Stomach (tissue), 9 donors: ENCODE results near the gene POTEJ. TPM values are rescaled to one million over a fixed set of nuclear protein-coding genes. Genes with fewer than 3 reads are reported as not detected.
"Not testable (repeated sequence)": the region's sequence is repeated elsewhere in the genome, so short reads cannot be mapped to it uniquely, and the experiment has no call there.

Experiments used
- DNase-seq, 2 donors: peaks; one replicate each; pipeline versions ENCODE4 v3.0.0 to v3.0.0-alpha.2; 2013 to 2019
- H3K27ac ChIP-seq, 5 donors: fragments of 200-600 bp in 4 of 5; sonication (generic) in 4 of 5; one replicate each; pipeline ENCODE4 v1.5.1; 2013 to 2019; ENCODE audit warnings: mild to moderate bottlenecking in 1 of 5, moderate library complexity in 1 of 5
- H3K27me3 ChIP-seq, 3 donors: fragments of 200-600 bp; sonication (generic); one replicate each; pipeline ENCODE4 v1.5.1; 2017 to 2019; ENCODE audit warnings: mixed run types in 1 of 3
- H3K36me3 ChIP-seq, 4 donors: fragments of 200-600 bp; sonication (generic); 1 replicate in 3 of 4; 2 replicates in 1 of 4; pipeline ENCODE4 v1.5.1; 2016 to 2019
- H3K4me1 ChIP-seq, 4 donors: fragments of 200-600 bp; sonication (generic); one replicate each; pipeline ENCODE4 v1.5.1; 2016 to 2019
- H3K4me3 ChIP-seq, 4 donors: fragments of 200-600 bp; sonication (generic) in 3 of 4; one replicate each; pipeline ENCODE4 v1.5.1; 2016 to 2019; ENCODE audit warnings: mild to moderate bottlenecking in 1 of 4
- H3K9me3 ChIP-seq, 4 donors: fragments of 200-600 bp; sonication (generic); one replicate each; pipeline ENCODE4 v1.5.1; 2016 to 2019
- WGBS, 5 donors: extraction: QIAGEN DNeasy Blood & Tissue Kit in 3 of 5; methylation state at CpG; one replicate each; pipeline versions ENCODE4 v1.1.5 to v1.1.7; 2013 to 2018; 5-methylcytosine and 5-hydroxymethylcytosine counted together
- intact Hi-C: fragments of 100-400 bp; cut with DNase I; formaldehyde crosslinking; loops from one replicate; pipeline ENCODE4 v1.15.1; 2023; ENCODE audit warnings: low total_unique reads
- polyA plus RNA-seq, 3 donors: library from polyadenylated mRNA; stranded (reverse); fragments of 200-250 nt; gene quantifications; one replicate each; pipeline ENCODE4 v1.2.3, GENCODE V29; 2013
- total RNA-seq, 5 donors: library from RNA; depleted of rRNA; stranded (reverse); fragments of >200 nt; gene quantifications; one replicate each; pipeline versions ENCODE4 v1.1.0 to v1.2.3, GENCODE V29; 2014 to 2016
- donor health status: healthy with polysubstance abuse.
- donor health status: Bipolar disorder and iron deficiency.
- donor health status: healthy.

The POTEJ gene
- total and polyA plus RNA-seq, 8 donors = 0.87 to 4.9 (median 0.92) TPM; not detected in 5

DNA sequence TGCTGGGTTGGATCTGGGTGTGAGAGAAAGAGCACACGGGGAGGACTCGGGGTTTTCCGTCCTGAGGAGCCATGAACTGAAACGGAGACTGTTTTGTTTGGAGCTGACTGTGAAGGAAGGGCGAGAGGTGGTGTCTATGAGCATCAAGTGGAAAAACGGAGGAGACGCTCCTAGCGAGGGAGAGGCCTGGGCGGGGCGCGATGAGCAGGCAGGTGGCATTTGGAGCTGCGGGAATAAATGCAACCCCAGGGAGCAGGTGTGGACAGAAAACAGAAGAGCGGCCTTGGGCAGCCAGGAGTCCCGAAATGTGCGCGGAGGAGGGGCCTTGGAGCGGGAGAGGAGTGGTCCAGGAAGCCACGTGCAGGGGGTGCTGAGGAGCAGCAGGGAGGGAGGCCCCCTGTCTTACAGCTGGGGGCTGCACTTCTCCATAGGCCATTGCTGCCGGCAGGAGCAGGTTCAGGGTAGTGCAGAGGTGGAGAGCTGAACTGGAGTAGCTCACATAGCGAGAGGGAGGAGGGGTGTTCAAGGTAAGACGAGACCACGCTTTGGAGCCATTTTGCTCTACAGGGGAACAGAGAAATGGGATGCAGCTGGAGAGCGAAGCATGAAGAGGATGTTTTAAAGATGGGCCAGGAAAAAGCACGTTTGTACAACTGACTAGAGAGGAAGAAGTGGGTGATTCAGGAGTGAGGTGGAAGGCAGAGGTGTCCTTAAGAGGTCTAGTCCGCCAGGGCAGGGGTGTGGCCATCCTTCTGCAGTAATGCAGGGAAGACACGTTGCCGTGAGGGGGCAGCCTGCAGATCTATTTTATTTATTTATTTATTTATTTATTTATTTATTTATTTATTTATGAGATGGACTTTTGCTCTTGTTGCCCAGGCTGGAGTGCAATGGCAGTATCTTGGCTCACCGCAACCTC lies 2.0 kb upstream of the POTEJ start:
- H3K27me3 ChIP-seq, intact Hi-C loops, H3K4me3 ChIP-seq, H3K9me3 ChIP-seq, H3K4me1 ChIP-seq, DNase-seq, H3K27ac ChIP-seq, H3K36me3 ChIP-seq: not testable (repeated sequence)
- 64 to 76% (median 72%) methylated on average over 3 to 8 of the region's 28 CpGs for WGBS, 5 donors

DNA sequence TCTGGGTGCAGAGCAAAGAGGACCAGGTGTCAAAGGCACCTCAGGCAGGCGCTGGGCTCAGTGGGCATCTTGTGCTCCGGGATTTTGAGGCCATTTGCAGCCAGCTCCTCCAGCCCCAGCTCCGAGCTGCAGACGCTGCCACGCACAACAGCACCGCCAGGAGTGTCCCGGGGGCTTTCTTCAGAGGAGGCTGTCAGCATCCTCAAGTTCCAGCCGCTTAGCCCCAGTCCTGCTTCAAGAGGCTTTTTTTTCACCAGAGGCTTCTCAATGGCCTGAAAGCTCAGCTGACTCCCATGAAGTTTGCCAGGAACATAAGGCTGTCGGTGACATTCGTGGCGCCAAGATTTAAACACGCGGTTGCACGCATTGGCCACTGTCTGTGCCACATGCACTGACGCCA lies 754 bp upstream of the POTEJ start:
- intact Hi-C loops, DNase-seq, H3K9me3 ChIP-seq, H3K4me1 ChIP-seq, H3K27me3 ChIP-seq, H3K4me3 ChIP-seq, H3K36me3 ChIP-seq, H3K27ac ChIP-seq: not testable (repeated sequence)
- WGBS, 5 donors = 91 to 96% (median 95%) methylated on average over 8 to 13 of the region's 15 CpGs

DNA sequence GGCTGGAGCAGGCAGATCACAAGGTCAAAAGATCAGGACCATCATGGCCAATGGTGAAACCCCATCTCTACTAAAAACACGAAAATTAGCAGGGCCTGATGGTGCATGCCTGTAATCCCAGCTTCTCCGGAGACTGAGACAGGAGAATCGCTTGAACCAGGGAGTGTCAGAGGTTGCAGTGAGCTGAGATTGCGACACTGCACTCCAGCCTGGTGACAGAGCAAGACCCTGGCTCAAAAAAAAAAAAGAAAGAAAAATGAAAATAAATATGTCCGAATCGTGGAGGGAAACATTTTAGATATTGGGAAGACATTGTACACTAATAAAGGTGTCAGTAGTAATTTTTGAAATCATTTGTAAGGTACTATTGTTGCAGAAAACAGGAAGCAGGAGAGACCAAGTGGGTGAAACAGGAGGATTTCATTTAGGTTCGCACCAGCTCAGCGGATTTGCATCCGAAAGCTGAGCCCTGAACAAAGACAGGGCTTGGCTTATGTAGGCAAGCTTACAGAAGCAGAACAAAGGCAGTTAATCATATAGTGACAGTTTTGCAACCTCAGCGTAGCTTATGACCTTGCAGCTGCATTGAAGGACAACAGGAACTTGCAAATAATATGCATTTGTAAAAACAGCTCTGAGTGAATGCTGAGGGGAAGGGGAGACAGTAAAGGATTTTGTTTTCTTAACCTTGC lies 17.7 kb downstream of the POTEJ start:
- DNase-seq, intact Hi-C loops, H3K36me3 ChIP-seq, H3K27ac ChIP-seq, H3K4me3 ChIP-seq, H3K9me3 ChIP-seq, H3K27me3 ChIP-seq, H3K4me1 ChIP-seq: not testable (repeated sequence)
- WGBS, 5 donors = 78 to 89% (median 84%) methylated on average over 8 to 9 of the region's 10 CpGs

DNA sequence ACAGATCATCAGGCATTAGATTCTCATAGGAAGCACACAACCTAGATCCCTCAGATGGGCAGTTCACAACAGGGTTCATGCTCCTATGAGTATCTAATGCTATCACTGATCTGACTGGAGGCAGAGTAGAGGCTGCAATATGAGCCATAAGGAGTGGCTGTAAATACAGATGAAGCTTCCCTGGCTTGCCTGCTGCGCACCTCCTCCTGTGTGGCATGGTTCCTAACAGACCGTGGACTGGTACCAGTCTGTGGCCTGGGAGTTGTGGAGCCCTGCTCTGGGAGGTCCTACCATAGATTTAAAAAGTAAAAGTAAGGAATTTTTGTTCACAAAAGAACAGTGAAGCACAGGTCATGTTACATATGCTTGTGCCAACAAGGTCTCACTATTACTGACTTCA lies 27.7 kb downstream of the POTEJ start:
- H3K4me3 ChIP-seq, H3K27ac ChIP-seq, H3K27me3 ChIP-seq, intact Hi-C loops, DNase-seq, H3K9me3 ChIP-seq, H3K36me3 ChIP-seq, H3K4me1 ChIP-seq: not testable (repeated sequence)
- 64 to 76% (median 70%) methylated on average over 2 of the region's 2 CpGs; no CpG with 5 or more reads in 1 of the 5 donors for WGBS, 5 donors

DNA sequence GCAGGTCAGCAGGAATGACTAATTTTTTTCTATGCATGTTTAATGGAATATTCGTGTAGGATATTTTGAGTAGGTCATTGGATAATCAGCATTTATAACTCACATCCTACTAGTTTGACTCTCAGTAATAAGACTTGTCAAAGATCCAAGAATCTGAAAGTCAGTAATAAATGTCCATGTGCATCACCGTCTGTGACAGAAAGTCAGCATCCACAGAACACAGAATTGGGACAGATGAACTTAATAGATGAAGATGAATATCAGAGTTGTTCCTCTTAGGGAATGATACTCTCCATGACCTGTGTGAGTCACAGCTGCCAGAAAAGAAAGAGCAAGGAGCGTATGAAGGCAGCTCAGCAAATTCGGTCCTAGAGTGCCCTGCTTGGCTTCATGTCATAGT lies 30.4 kb downstream of the POTEJ start:
- H3K9me3 ChIP-seq, H3K27ac ChIP-seq, DNase-seq, H3K4me1 ChIP-seq, intact Hi-C loops, H3K27me3 ChIP-seq, H3K4me3 ChIP-seq, H3K36me3 ChIP-seq: not testable (repeated sequence)
- WGBS, 5 donors = 49 to 70% (median 55%) methylated on average over 4 of the region's 4 CpGs

DNA sequence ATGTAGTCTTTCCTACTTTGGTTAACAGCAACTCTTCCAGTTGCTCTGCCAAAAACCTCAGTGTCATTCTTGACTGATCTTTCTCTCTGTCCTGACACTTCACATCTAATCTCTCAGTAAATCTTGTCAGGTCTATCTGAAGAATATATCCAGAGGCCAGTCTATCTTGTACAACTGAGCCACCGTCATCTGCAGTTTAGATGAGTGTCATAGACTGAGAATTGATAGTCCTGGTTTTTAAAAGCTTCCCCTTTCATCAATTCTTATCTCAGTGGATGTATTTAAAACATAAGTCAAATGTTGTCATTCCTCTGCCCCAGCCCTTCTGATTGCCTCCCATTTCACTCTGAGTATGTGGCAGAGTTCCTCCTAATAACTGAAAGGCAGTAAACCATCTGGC lies 38.0 kb downstream of the POTEJ start:
- H3K36me3 ChIP-seq, H3K9me3 ChIP-seq, H3K27me3 ChIP-seq, DNase-seq, intact Hi-C loops, H3K27ac ChIP-seq, H3K4me1 ChIP-seq, H3K4me3 ChIP-seq: not testable (repeated sequence)
- WGBS, 5 donors = 21 to 45% (median 33%) methylated on average over 1 of the region's 1 CpG

DNA sequence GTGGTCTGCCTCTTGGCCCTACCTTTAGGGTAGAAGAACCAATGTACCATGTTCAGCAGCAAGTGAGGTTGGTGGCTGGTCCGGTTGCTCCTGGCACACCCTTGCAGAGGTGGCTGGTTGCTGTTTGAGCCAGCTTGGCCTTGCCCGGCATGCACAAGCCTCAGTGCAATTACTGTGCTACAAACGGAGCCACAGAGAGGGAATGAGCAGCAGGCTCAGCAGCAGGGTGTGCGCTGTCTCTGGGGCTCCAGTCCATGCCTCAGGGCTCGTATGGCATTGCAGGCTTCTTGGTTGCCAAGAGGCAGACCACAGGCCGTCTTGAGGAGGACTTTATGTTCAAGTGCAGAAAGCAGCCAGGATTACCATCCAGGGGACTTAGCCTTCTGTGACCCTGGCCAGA lies 53.3 kb downstream of the POTEJ start:
- H3K27me3 ChIP-seq, DNase-seq, intact Hi-C loops, H3K9me3 ChIP-seq, H3K4me1 ChIP-seq, H3K36me3 ChIP-seq, H3K27ac ChIP-seq, H3K4me3 ChIP-seq: not testable (repeated sequence)
- 86 to 93% (median 88%) methylated on average over 6 of the region's 6 CpGs; no CpG with 5 or more reads in 1 of the 5 donors for WGBS, 5 donors

DNA sequence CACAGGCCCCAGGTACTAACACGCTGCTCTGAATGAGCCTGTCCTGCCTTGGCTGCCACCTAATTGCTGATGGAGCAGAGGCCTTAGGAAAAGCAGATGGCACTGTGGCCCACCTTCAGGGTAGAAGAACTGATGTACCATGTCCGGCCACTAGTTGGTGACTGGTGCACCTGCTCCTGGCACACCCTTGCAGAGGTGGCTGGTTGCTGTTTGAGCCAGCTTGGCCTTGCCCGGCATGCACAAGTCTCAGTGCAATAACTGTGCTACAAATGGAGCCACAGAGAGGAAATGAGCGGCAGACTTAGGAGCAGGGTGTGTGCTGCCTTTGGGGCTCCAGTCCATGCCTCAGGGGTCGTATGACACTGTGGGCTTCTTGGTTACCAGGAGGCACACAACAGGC lies 54.4 kb downstream of the POTEJ start:
- H3K4me3 ChIP-seq, H3K36me3 ChIP-seq, H3K27me3 ChIP-seq, DNase-seq, H3K27ac ChIP-seq, H3K9me3 ChIP-seq, intact Hi-C loops, H3K4me1 ChIP-seq: not testable (repeated sequence)
- WGBS, 5 donors = 78 to 92% (median 83%) methylated on average over 2 to 5 of the region's 5 CpGs

DNA sequence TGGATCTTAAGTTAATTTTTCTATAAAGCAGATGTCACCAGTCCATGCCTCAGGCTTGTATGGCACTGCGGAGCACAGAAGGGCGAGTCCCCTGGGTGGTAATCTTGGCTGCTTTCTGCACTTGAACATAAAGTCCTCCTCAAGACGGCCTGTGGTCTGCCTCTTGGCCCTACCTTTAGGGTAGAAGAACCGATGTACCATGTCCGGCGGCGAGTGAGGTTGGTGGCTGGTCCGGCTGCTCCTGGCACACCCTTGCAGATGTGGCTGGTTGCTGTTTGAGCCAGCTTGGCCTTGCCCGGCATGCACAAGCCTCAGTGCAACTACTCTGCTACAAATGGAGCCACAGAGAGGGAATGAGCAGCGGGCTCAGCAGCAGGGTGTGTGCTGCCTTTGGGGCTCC lies 56.3 kb downstream of the POTEJ start:
- intact Hi-C loops, H3K4me1 ChIP-seq, H3K4me3 ChIP-seq, H3K27me3 ChIP-seq, H3K9me3 ChIP-seq, H3K36me3 ChIP-seq, H3K27ac ChIP-seq, DNase-seq: not testable (repeated sequence)
- 88 to 100% (median 93%) methylated on average over 2 to 9 of the region's 10 CpGs for WGBS, 5 donors

DNA sequence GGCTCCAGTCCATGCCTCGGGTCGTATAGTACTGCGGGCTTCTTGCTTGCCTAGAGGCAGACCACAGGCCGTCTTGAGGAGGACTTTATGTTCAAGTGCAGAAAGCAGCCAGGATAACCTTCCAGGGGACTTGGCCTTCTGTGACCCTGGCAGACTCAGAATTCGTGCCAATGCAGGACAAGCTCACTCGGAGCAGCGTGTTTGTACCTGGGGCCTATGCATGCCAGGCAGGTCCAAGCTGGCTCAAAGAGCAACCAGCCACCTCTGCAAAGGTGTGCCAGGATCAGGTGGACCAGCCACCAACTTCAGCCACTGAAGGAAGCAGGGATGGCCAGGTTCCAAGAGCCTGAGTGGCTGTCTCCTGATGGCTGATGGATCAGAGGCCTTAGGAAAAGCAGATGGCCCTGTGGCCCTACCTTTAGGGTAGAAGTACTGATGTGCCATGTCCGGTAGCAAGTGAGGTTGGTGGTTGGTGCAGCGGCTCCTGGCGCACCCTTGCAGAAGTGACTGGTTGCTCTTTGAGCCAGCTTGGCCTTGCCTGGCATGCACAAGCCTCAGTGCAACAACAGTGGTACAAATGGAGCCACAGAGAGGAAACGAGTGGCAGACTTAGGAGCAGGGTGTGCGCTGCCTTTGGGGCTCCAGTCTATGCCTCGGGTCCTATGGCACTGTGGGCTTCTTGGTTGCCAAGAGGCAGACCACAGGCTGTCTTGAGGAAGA lies 58.9 kb downstream of the POTEJ start:
- H3K9me3 ChIP-seq, DNase-seq, H3K4me3 ChIP-seq, intact Hi-C loops, H3K4me1 ChIP-seq, H3K27ac ChIP-seq, H3K36me3 ChIP-seq, H3K27me3 ChIP-seq: not testable (repeated sequence)
- WGBS, 5 donors = 77 to 85% (median 85%) methylated on average over 9 to 11 of the region's 13 CpGs

DNA sequence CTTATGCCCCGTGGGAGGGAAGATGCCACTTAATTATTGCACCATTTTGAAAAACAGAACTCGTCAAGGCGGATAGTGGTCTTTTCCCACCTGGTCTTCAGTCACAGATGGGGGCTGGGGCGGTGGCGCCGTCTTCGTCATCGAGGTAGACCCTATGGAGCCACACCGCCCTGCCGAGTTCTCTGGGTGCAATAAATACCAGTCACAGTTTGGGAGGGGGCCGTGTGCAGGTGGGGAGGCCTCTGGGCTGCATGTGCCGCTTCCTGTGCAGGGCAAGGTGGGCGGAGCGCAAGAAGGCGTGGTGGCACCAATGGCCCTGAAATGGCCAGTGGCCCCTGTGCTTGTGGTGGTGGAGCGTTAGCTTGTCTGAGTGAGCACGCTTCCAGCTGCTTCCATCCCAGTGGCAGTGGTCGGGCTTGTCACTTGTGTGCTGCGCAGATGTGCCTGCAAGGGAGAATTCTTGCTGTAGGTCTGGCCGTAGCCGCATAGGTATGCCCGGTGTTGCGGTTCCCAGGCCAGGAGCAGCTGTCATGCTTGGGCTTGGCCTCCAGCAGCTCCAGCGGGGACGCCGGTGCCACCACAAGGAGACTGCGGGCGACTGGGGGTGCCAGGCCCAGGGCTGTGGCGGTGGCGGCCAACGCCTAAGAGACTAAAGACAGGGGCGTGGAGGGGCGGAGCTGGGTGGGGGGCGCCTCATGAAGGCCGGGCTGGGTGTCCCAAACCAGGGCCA lies 81.0 kb downstream of the POTEJ start:
- WGBS, 5 donors = 36 to 76% (median 48%) methylated on average over 8 to 27 of the region's 35 CpGs
- H3K36me3 ChIP-seq, H3K27ac ChIP-seq, H3K9me3 ChIP-seq, H3K4me3 ChIP-seq, DNase-seq, H3K4me1 ChIP-seq, intact Hi-C loops: not testable (repeated sequence)
- peaks cover 0 to 17% (median 4%) of the 10 kb centered on the region in 3 donors for H3K27me3 ChIP-seq
